ENCODE results near the gene XPNPEP1.

- no peak for TF ChIP-seq YY1 (IDR thresholded peaks at IDR 0.05; ENCODE audit: low read depth)
- TF ChIP-seq NFIC (IDR thresholded peaks at IDR 0.05), result no peak
- no peak for TF ChIP-seq EP300 (IDR thresholded peaks at IDR 0.05; ENCODE audit: borderline replicate concordance)
- TF ChIP-seq TAF1 (IDR thresholded peaks at IDR 0.05; ENCODE audit: low read depth), result no peak
- no peak for TF ChIP-seq REST (IDR thresholded peaks at IDR 0.05; ENCODE audit: low read depth)
- TF ChIP-seq CREB1 (IDR thresholded peaks at IDR 0.05; ENCODE audit: low read depth), result no peak
- TF ChIP-seq TEAD4 (IDR thresholded peaks at IDR 0.05), result no peak
- no peak for TF ChIP-seq FOXM1 (IDR thresholded peaks at IDR 0.05; ENCODE audit: borderline replicate concordance, low read depth)
- no peak for TF ChIP-seq EGR1 (IDR thresholded peaks at IDR 0.05)
- TF ChIP-seq MAX (IDR thresholded peaks at IDR 0.05), result no peak
- no peak for TF ChIP-seq CEBPB (IDR thresholded peaks at IDR 0.05)
- no peak for TF ChIP-seq RAD21 (IDR thresholded peaks at IDR 0.05; ENCODE audit: low read depth)
Measured at GRCh38 chr10:109914966-109915365, 8.3 kb downstream of the XPNPEP1 start.

Measured in Ishikawa (cell line).